Lower leg skin (tissue), 3 donors: Measurements from ENCODE around the gene SMC3.
"Not testable (repeated sequence)": the region's sequence is repeated elsewhere in the genome, so short reads cannot be mapped to it uniquely, and the experiment has no call there.

ENCODE experiments used
- CTCF ChIP-seq, 3 donors: fragments of 450-650 bp; IDR thresholded peaks; one replicate each; pipeline ENCODE4 v1.5.1; 2016; ENCODE audit warnings: antibody characterized with exemption in 3 of 3, mild to moderate bottlenecking in 3 of 3, moderate library complexity in 2 of 3
- POLR2A ChIP-seq, 2 donors: fragments of 450-650 bp; IDR thresholded peaks; one replicate each; pipeline ENCODE4 v1.6.1; 2016 to 2017; ENCODE audit warnings: antibody characterized with exemption in 2 of 2, mild to moderate bottlenecking in 1 of 2, moderate library complexity in 1 of 2

GRCh38 chr10:110528997-110529524, 38.4 kb upstream of the SMC3 start:
- TF ChIP-seq POLR2A, CTCF (IDR thresholded peaks at IDR 0.05): not testable (repeated sequence)
